GM21576 (cell line): ENCODE measurements around the gene IL36B.

Experiments used
- ATAC-seq: cut with Tn5 transposase; IDR thresholded peaks from one replicate; pipeline ENCODE4 v1.9.1; 2021; ENCODE audit warnings: mild to moderate bottlenecking, moderate library complexity; ENCODE audit not compliant: unreplicated experiment

Gene IL36B

GRCh38 chr2:113012436-113013335 lies 40.0 kb downstream of the IL36B start:
- ATAC-seq, result no peak

GRCh38 chr2:113011108-113011507 lies 41.6 kb downstream of the IL36B start:
- ATAC-seq, result no peak

GRCh38 chr2:113010088-113010487 lies 42.6 kb downstream of the IL36B start:
- ATAC-seq, result no peak

GRCh38 chr2:113009622-113010021 lies 43.0 kb downstream of the IL36B start:
- no peak for ATAC-seq

GRCh38 chr2:113007250-113007649 lies 45.4 kb downstream of the IL36B start:
- ATAC-seq, result no peak

GRCh38 chr2:113005030-113005509 lies 47.6 kb downstream of the IL36B start, which contains the start of gene IL36A:
TSS of gene IL36A (plus strand) at chr2:113005459. CDS start at chr2:113005872, 413 bp downstream.
- no peak for ATAC-seq

GRCh38 chr2:113002677-113003076 lies 50.0 kb downstream of the IL36B start:
- no peak for ATAC-seq

- no peak for ATAC-seq
Observed at GRCh38 chr2:113000436-113000835, 52.2 kb downstream of the IL36B start.

GRCh38 chr2:112997151-112997550 lies 55.5 kb downstream of the IL36B start:
- ATAC-seq, result no peak

GRCh38 chr2:112996635-112997034 lies 56.0 kb downstream of the IL36B start:
- no peak for ATAC-seq

GRCh38 chr2:112995346-112995920 lies 57.2 kb downstream of the IL36B start:
- ATAC-seq, result no peak

GRCh38 chr2:112994648-112995047 lies 58.0 kb downstream of the IL36B start:
- ATAC-seq, result no peak

- no peak for ATAC-seq
Observed at GRCh38 chr2:112993831-112994230, 58.8 kb downstream of the IL36B start.

GRCh38 chr2:112989611-112990010 lies 63.1 kb downstream of the IL36B start:
- ATAC-seq, result no peak

- no peak for ATAC-seq
Observed at GRCh38 chr2:112985090-112985489, 67.6 kb downstream of the IL36B start.

GRCh38 chr2:112980537-112980936 lies 72.1 kb downstream of the IL36B start:
- no peak for ATAC-seq

GRCh38 chr2:112979731-112980130 lies 72.9 kb downstream of the IL36B start:
- no peak for ATAC-seq

- ATAC-seq, result no peak
Observed at GRCh38 chr2:112977559-112978056, 75.1 kb downstream of the IL36B start, which contains the start of gene IL36G. TSS of gene IL36G (plus strand) at chr2:112978006. CDS start at chr2:112978639, 633 bp downstream.
